ENCODE results near the gene PADI4.
"Not testable (repeated sequence)": the region's sequence is repeated elsewhere in the genome, so short reads cannot be mapped to it uniquely, and the experiment has no call there.

PADI4 gene

GRCh38 chr1:17397910-17398695, 90.1 kb downstream of the PADI4 start:
- DNase-seq (ENCODE audit: low spot score), result no peak

- DNase-seq (ENCODE audit: low spot score), result no peak
Observed at GRCh38 chr1:17400725-17401341, 92.8 kb downstream of the PADI4 start.

- no peak for DNase-seq (ENCODE audit: low spot score)
Observed at GRCh38 chr1:17401841-17402240, 93.8 kb downstream of the PADI4 start.

- no peak for DNase-seq (ENCODE audit: low spot score)
Observed at GRCh38 chr1:17403081-17403480, 95.1 kb downstream of the PADI4 start.

GRCh38 chr1:17404034-17404684, 96.2 kb downstream of the PADI4 start:
- no peak for DNase-seq (ENCODE audit: low spot score)

GRCh38 chr1:17404820-17405219, 96.8 kb downstream of the PADI4 start:
- no peak for DNase-seq (ENCODE audit: low spot score)

GRCh38 chr1:17405898-17406759, 98.1 kb downstream of the PADI4 start:
- DNase-seq (ENCODE audit: low spot score), result peak; percentile 57

GRCh38 chr1:17406760-17407475, 98.9 kb downstream of the PADI4 start:
- not testable (repeated sequence) for DNase-seq (ENCODE audit: low spot score)

GRCh38 chr1:17407786-17408514, 100.0 kb downstream of the PADI4 start:
- DNase-seq (ENCODE audit: low spot score), result not testable (repeated sequence)

GRCh38 chr1:17409391-17409811, 101.4 kb downstream of the PADI4 start:
- no peak for DNase-seq (ENCODE audit: low spot score)

GRCh38 chr1:17412093-17412870, 104.3 kb downstream of the PADI4 start:
- DNase-seq (ENCODE audit: low spot score), result no peak

Measured in germinal center (tissue), 1 donor.